ENCODE measurements around the gene SLC26A1. TPM values are rescaled to one million over a fixed set of nuclear protein-coding genes. Genes with fewer than 3 reads are reported as not detected.

The SLC26A1 gene, protein sequence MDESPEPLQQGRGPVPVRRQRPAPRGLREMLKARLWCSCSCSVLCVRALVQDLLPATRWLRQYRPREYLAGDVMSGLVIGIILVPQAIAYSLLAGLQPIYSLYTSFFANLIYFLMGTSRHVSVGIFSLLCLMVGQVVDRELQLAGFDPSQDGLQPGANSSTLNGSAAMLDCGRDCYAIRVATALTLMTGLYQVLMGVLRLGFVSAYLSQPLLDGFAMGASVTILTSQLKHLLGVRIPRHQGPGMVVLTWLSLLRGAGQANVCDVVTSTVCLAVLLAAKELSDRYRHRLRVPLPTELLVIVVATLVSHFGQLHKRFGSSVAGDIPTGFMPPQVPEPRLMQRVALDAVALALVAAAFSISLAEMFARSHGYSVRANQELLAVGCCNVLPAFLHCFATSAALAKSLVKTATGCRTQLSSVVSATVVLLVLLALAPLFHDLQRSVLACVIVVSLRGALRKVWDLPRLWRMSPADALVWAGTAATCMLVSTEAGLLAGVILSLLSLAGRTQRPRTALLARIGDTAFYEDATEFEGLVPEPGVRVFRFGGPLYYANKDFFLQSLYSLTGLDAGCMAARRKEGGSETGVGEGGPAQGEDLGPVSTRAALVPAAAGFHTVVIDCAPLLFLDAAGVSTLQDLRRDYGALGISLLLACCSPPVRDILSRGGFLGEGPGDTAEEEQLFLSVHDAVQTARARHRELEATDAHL
- 0.43 TPM in 1 of 2 replicates, not detected in the other for total RNA-seq

DNA sequence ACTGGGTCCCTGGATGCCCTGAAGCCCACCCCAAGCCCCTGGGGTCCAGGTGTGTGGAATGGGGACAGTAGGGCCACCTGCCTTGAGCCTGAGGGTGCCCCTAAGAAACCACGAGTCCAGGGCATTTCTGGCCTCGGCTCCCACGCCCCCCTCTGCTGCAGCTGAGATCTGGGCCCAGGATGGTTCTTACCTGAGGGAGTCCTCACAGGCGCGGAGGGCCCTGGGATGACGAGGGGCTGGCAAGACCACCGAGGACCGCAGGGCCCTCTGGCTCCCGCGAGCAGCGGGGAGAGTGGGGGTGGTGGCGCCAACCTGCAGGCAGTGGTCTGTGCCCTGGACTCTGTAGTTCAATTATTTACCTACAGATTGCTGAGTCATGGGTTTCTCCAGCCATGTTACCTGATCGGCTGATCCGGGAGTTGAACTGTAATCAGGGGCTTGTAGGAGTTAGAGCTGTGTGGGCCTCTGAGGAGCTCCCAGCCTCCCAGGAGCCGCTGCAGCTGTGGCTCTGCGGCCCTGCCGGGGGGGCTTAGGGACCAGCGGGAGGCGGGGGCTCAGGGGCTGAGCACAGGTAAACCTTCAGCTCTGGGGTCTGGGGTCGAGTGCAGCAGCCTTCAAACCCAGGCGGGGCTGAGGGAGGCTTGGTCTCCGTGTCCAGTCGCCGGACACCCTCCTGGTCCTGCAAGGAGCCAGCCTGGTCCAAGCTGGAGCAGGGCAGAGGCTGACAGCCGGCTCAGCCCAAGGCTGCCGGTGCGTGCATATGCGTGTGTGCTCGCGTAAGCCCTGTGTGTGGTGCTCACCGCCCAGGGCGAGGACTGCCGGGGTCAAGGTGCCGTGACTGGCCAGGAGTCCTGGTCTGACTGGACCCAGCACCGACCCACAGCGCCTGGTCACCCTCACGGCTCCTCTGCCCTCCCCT, at the start of gene SLC26A1:
Gene SLC26A1, minus strand, starts transcription at position 294 of the 919 bp plus-strand sequence. CDS start 1,701 bp downstream, outside the sequence.
- intact Hi-C loops (cut with micrococcal nuclease) = no loop called here

DNA sequence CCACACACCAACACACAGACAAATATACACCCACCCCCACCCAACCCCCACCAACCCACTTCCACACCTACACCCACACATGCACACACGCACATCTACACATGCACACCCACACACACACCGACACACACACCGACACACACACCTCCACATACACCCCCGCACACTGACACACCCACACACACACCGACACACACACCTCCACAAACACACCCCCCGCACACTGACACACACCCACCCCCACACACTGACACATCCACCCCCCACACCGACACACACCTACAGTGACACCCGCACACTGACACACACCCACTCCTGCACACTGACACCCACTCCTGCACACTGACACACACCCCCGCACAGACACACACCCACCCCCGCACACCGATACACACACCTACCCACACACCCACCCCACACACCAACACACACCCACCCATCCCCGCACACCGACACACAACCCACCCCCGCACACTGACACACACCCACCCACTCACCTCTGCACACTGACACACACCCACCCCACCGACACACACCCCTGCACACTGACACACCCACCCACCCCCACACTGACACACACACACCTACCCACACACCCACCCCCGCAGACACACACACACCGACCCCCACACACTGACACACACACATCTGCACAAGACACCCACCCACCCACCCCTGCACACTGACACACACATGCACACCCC, 49.3 kb upstream of the SLC26A1 start:
- intact Hi-C loops (cut with micrococcal nuclease) = no loop called here

DNA sequence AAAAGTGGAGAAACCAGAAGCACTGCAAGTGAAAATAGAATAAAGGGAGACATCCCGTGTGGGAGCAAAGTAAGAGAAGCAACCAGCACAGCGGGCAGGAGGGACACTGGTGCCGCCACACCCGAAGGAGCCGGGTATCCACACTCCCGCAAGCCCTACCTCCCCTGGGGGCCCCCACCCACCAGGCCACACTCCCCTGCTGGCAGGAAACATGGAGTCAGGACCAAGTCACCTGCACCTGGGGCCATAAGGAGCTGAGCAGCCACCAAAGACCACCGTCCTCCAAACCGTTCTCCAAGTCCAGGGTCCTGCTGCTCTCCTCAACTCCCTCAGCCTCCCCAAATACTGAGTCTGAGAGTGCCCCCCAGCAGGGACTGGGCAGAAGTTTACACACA, 48.7 kb upstream of the SLC26A1 start:
- intact Hi-C loops (cut with micrococcal nuclease) = no loop called here

- intact Hi-C loops (cut with micrococcal nuclease) = no loop called here
These were observed 48.1 kb upstream of the SLC26A1 start for GRCh38 chr4:1041147-1041935.

DNA sequence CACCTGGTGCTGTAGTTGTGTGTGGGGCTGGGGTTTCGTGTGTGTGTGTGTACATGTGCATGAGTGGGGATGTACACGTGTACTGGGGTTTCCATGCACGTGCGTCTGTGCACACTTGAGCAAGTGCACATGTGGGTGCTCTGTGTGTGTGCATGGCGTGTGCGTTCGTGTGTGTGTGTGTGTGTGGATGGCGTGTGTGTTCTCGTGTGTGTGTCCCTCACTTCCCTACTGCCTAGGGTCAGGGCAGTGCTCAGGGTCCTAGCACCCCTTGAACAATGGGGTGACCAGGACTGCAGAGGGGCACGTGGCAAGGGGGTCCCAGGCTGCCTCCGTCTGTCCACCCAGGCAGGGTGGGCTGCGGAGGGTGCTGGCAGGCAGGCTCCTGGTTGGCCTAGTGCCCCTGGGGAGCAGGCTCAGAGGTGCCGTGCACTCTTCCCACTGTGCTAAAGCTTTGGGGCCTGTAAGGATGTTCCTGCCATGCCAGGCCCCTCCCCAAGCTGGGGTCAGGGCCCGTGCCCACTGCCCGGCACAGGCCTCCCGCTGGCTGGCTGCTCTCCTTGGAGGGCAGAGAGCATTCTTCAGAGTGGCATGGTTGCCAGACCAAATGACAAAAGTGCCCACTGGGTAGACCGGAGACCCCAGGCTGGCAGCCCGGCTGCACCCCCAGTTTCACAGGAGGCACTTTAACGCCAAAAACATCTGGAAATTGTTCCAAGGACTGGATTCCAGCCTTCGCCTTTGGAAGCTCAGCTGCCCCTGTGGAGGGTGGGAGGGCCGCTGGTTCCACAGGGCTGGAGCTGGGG, 47.3 kb upstream of the SLC26A1 start:
- intact Hi-C loops (cut with micrococcal nuclease) = no loop called here

GRCh38 chr4:1039493-1040343, 46.5 kb upstream of the SLC26A1 start:
- intact Hi-C loops (cut with micrococcal nuclease) = no loop called here

- intact Hi-C loops (cut with micrococcal nuclease) = no loop called here
These were observed 45.8 kb upstream of the SLC26A1 start for GRCh38 chr4:1038948-1039492.

DNA sequence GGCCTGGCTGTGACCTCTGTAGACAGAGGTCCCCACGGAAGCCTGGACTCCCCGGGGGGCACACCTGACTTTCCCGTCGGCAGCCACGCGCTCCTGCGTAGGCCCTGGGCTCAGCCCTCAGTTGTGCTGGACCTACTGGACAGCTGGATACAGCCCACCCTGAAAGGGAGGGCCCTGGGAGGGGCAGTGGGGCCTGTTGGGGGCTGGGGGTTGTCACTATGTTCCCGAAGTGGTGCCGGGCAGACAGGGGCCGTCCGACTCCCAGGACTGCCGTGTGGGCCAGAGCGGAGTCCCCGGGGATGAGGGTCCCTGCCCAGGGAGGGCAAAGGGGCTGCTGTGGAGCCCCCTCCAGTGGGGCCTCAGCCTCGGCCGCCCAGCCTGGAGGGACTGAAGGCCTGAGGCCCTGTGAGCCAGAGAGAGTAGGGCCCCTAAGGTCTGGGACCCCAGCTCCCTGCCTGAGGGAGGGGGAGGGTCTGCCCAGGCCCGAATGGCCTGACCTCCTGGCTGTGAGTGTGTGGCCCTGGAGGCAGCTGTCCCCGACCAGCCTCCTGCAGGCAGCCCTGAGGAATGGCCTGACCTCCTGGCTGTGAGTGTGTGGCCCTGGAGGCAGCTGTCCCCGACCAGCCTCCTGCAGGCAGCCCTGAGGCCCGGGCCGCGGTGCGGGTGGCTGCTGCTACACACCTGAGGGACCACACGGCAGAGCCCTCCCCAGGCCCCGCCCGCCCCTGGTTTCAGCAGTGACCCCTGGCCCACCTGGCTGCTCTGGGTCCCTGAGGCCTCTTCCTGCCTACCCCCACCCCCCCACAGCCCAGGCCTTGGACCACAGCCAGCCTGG, 44.0 kb upstream of the SLC26A1 start:
- intact Hi-C loops (cut with micrococcal nuclease) = no loop called here

DNA sequence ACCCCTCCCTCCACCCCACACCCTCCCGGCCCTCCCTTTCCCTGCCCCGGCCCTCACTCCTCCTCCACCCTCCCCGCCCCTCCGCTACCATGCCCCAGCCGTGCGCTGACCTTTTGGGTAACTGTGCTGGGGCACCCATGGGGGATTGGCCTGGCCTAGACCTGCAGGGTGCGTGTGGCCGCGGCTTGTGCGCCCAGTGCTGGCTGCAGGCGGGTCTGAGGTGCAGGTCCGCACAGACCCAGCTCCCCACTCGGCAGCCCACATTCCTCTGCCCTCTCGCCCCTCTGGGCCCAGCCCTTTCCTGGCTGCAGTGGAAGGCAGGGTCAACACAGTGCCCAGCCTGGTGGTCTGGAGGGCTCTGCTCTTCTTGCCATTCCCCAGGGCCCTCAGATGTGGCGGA, 42.9 kb upstream of the SLC26A1 start:
- intact Hi-C loops (cut with micrococcal nuclease) = no loop called here

GRCh38 chr4:1035510-1035909, 42.3 kb upstream of the SLC26A1 start:
- intact Hi-C loops (cut with micrococcal nuclease) = no loop called here

DNA sequence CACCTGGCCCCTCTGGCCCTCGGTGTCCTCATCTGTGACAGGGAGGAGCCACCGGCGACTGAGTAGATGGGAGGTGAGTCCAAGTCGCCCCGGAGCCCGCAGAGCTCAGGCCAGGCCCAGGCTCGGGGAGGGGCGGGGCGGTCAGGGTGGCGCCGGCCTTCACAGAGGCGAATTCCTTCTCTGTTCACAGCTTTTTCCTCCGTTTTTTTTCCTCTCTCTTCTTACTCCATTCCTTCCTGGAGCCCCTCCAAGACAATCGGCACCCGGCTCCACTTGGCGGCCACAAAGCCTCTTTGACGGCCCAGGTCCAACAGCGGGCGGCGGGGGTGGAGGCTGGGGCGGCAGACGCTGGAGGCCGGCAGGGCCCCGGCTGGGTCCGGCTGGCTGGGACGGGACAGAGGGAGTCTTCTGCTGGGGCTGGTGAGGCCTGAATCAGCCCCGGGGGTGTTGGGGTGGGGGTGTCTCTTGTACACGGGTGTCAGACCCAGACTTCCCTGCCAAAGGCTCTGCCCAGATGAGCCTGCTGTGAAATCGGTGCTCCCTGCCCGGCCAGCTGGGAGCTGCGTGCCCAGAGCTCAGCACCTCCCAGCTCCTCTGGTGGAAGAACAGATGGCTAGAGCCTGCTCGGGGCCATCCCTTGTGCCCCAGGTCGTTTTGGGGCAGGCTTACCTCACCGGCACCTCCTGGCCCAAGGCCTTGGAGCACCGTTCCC, 40.8 kb upstream of the SLC26A1 start:
- intact Hi-C loops (cut with micrococcal nuclease) = no loop called here

DNA sequence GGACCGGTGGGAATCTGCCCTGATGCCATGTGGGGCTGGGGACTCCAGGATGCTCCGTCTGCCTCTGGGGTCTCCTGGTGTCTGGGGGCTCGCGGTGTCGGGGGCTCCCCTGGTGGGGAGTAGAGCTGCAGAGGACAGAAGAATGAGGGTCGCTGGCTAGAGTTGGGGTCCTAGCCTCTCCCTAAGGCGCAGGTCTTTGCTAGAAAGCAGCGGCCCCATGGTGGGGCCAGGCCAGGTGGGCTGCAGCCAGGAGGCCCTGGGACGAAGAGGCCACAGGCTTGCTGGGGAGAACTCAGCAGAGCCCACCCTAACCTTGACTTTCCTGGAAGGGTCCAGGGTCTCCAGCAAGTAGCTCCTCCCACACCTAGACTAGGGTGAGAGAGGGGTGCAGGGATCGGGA, 39.7 kb upstream of the SLC26A1 start:
- intact Hi-C loops (cut with micrococcal nuclease) = no loop called here

- intact Hi-C loops (cut with micrococcal nuclease) = no loop called here
These were observed 39.0 kb upstream of the SLC26A1 start for GRCh38 chr4:1031956-1032795.

DNA sequence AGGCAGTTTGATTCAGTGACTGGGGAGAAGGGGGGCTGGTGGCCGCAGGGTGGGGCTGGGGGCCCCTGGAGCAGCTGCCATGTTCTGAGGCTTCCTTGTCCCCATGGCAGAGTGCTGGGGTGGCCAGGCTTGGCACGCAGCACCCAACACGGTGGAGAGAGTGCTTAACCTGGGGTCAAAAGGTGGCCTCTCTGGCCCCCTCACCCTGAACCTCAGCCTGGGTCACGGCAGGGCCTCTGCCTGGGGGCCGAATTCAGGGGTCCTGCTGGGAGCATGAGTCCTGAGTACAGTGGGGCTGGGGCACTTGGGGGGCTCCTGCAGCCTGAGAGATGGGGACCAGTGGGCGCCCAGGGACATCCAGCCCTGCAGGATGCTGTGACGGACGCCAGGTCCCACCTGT, 38.1 kb upstream of the SLC26A1 start:
- intact Hi-C loops (cut with micrococcal nuclease) = no loop called here

DNA sequence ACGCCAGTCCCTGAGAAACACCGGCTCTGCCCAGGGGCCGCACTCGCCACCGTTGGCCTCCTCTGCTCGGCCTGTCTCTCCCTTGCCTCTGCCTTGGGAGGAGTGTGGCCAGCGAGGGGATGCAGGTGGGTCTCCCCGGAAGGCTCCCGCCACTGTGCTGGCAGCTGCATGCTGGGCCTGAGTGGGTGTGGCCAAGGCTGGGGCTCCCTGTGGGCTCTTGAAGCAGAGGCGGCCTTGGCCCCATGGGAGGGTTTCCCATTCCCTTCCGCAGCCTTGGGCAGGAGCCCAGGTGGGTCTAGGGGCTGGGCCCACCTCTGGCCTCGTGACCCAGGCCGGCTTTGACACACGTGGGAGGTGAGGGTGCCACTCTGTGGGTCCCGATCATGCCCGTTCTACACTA, 37.4 kb upstream of the SLC26A1 start:
- intact Hi-C loops (cut with micrococcal nuclease) = no loop called here

GRCh38 chr4:1030031-1030430, 36.8 kb upstream of the SLC26A1 start:
- intact Hi-C loops (cut with micrococcal nuclease) = no loop called here

All from T-helper 2 cell treated with Interferon-gamma antibody and Interleukin-4, amounts not matched to agents 100 ng/mL and 5 ng/mL, for 36 hours (primary cell).